Sigmoid colon (tissue), 7 donors: ENCODE data around the gene GATA2. TPM values are rescaled to one million over a fixed set of nuclear protein-coding genes. Genes with fewer than 3 reads are reported as not detected.

ENCODE experiments used
- DNase-seq: peaks from one replicate; pipeline ENCODE4 v3.0.0-alpha.2; 2019
- H3K27ac ChIP-seq, 4 donors: fragments of 200-600 bp; sonication (generic); one replicate each; pipeline ENCODE4 v1.5.1; 2016 to 2019; ENCODE audit warnings: mild to moderate bottlenecking in 1 of 4
- H3K27me3 ChIP-seq, 3 donors: fragments of 200-600 bp; sonication (generic); one replicate each; pipeline ENCODE4 v1.5.1; 2019; ENCODE audit warnings: mild to moderate bottlenecking in 1 of 3
- H3K36me3 ChIP-seq, 4 donors: fragments of 200-600 bp; sonication (generic); one replicate each; pipeline ENCODE4 v1.5.1; 2016 to 2019
- H3K4me1 ChIP-seq, 4 donors: fragments of 200-600 bp; sonication (generic); one replicate each; pipeline ENCODE4 v1.5.1; 2017 to 2019
- H3K4me3 ChIP-seq, 4 donors: fragments of 200-600 bp; sonication (generic); one replicate each; pipeline ENCODE4 v1.5.1; 2017 to 2019; ENCODE audit warnings: mild to moderate bottlenecking in 2 of 4, moderate library complexity in 1 of 4
- H3K9me3 ChIP-seq, 4 donors: fragments of 200-600 bp in 3 of 4; sonication (generic) in 3 of 4; one replicate each; pipeline versions ENCODE4 v1.5.1 to v1.6.1; 2013 to 2019
- EP300 ChIP-seq, 4 donors: sonication (generic); formaldehyde crosslinking; IDR thresholded peaks; one replicate each; pipeline ENCODE4 v1.6.1; 2017; ENCODE audit warnings: antibody characterized with exemption in 4 of 4
- POLR2A ChIP-seq, 2 donors: fragments of 450-650 bp; IDR thresholded peaks; one replicate each; pipeline ENCODE4 v1.6.1; 2016; ENCODE audit warnings: antibody characterized with exemption in 2 of 2, mild to moderate bottlenecking in 2 of 2, moderate library complexity in 2 of 2
- POLR2AphosphoS5 ChIP-seq, 4 donors: sonication (generic); formaldehyde crosslinking; IDR thresholded peaks; one replicate each; pipeline ENCODE4 v1.6.1; 2017; ENCODE audit warnings: antibody characterized with exemption in 4 of 4
- WGBS, 2 donors: extraction: QIAGEN DNeasy Blood & Tissue Kit; methylation state at CpG; one replicate each; pipeline ENCODE4 v1.1.7; 2013; 5-methylcytosine and 5-hydroxymethylcytosine counted together
- intact Hi-C: fragments of 100-400 bp; cut with DNase I; formaldehyde crosslinking; loops from one replicate; pipeline ENCODE4 v1.15.1; 2023
- polyA plus RNA-seq, 3 donors: library from polyadenylated mRNA; stranded (reverse); fragments of 200-250 nt; gene quantifications; one replicate each; pipeline ENCODE4 v1.2.3, GENCODE V29; 2013
- total RNA-seq, 4 donors: library from RNA; depleted of rRNA; stranded (reverse); fragments of >200 nt; gene quantifications; one replicate each; pipeline ENCODE4 v1.1.0, GENCODE V29; 2016
- TF ChIP-seq, protein P1 (sequence below), 4 experiments: fragments of 450-650 bp in 3 of 4; fragments of 200-600 bp in 1 of 4; IDR thresholded peaks; one replicate each; pipeline ENCODE4 v1.5.1; 2016 to 2019; ENCODE audit warnings: antibody characterized with exemption in 4 of 4, mild to moderate bottlenecking in 3 of 4, moderate library complexity in 2 of 4
- donor health status: healthy with polysubstance abuse.
- donor health status: Bipolar disorder and iron deficiency.
- donor health status: healthy.

GATA2 gene
- total and polyA plus RNA-seq, 7 donors: 0.46 to 6.6 (median 3.5) TPM

DNA sequence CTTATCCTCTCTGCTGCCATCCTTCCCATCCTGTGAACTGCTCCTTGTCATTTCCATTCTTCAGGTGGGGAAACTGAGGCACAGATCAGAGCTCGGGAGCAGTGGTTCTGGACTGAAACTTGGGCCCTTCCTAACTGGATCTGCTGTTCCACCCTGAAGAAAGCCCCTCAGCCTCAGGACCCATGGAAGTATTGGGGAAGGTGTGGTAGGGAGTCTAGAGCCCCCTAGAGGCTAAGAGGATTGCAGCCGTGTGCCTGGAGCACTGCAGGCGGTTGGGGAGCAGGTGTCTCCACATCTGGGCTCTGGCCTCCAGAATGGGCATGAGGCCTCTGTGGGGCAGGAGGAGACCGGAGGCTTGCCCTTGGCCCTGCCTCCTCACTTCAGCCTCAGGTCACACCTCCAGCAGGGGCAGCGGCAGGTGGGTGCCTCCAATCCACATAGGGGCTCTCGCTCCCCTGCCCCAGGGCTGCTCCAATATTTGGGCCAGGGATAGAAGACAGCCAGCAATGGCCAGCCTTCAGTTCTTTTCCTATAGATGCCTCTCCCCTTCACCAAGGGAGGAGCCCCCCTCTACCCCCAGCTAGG is 54.4 kb downstream of the GATA2 start:
- DNase-seq: no peak
- H3K4me1 ChIP-seq: no peaks in the 10 kb centered on the region
- no peak overlapping the region for H3K4me3 ChIP-seq
- peaks cover 0 to 27% (median 12%) of the 10 kb centered on the region in 3 donors for H3K27me3 ChIP-seq
- WGBS, 2 donors: 52 to 74% methylated on average over 6 of the region's 6 CpGs
- H3K36me3 ChIP-seq: no peaks in the 10 kb centered on the region
- no peak for TF ChIP-seq EP300 (IDR thresholded peaks at IDR 0.05)
- intact Hi-C loops: no loop called here
- no peaks in the 10 kb centered on the region for H3K9me3 ChIP-seq
- no peak overlapping the region for H3K27ac ChIP-seq

DNA sequence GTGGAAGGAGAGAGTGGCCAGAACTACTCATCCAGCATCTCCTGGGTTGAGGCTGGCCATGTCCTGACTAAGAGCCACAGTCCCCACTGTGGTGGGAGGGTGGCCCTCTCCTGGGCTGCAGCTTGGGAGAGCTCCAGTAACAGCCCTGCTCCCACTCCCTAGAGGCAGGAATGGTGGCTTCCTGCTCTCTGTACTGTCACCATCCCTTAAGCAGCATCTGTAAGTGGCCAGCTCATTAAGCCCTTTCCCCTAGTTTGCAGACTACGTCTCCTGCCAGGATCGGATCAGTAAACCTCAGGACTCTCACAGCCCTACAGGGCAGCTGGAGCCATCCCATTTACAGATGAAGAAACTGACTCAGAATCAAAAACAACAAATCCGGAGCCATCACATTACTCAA is 56.8 kb downstream of the GATA2 start:
- WGBS, 2 donors: 86 to 91% methylated on average over 3 of the region's 3 CpGs
- Histone ChIP-seq H3K9me3 (no peaks in the 10 kb centered on the region), H3K36me3 (no peaks in the 10 kb centered on the region), H3K4me3 (no peak overlapping the region), H3K27me3 (peaks cover 13 to 50% (median 35%) of the 10 kb centered on the region in 3 donors), H3K27ac (no peak overlapping the region), H3K4me1 (peaks cover 0 to 14% (median 12%) of the 10 kb centered on the region in 4 donors)
- DNase-seq: no peak
- intact Hi-C loops: no loop called here
- TF ChIP-seq EP300 (IDR thresholded peaks at IDR 0.05) (no peak), POLR2AphosphoS5 (IDR thresholded peaks at IDR 0.05) (no peak), POLR2A (IDR thresholded peaks at IDR 0.05) (no peak)
- TF ChIP-seq, protein P1, sequence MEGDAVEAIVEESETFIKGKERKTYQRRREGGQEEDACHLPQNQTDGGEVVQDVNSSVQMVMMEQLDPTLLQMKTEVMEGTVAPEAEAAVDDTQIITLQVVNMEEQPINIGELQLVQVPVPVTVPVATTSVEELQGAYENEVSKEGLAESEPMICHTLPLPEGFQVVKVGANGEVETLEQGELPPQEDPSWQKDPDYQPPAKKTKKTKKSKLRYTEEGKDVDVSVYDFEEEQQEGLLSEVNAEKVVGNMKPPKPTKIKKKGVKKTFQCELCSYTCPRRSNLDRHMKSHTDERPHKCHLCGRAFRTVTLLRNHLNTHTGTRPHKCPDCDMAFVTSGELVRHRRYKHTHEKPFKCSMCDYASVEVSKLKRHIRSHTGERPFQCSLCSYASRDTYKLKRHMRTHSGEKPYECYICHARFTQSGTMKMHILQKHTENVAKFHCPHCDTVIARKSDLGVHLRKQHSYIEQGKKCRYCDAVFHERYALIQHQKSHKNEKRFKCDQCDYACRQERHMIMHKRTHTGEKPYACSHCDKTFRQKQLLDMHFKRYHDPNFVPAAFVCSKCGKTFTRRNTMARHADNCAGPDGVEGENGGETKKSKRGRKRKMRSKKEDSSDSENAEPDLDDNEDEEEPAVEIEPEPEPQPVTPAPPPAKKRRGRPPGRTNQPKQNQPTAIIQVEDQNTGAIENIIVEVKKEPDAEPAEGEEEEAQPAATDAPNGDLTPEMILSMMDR (IDR thresholded peaks at IDR 0.05): no peak

DNA sequence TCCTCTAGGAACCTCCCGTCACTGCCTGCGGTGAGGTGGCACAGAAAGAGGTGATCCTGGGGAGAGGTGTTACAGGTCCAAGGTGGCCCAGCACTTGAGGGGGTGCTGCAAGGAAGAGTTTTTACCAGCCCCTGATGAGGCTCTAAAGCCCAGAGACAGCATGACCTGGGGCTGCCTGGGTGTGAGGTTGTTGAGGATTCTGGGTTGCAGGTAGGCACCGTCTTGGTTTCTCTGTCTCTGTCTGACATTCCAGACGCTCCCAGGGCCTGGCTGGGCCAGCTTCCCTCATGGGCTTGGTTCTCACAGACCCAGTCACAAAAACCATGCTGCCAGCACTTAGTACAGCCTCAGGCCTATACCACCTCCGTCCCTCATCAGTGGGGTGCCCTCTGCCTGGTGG is 57.4 kb downstream of the GATA2 start:
- Histone ChIP-seq H3K4me3 (no peak overlapping the region), H3K9me3 (no peaks in the 10 kb centered on the region), H3K4me1 (peaks cover 0 to 14% (median 12%) of the 10 kb centered on the region in 4 donors), H3K36me3 (no peaks in the 10 kb centered on the region), H3K27ac (no peak overlapping the region), H3K27me3 (peaks cover 13 to 55% (median 42%) of the 10 kb centered on the region in 3 donors)
- WGBS, 2 donors: 85 to 87% methylated on average over 5 of the region's 5 CpGs
- no peak for DNase-seq
- TF ChIP-seq POLR2AphosphoS5 (IDR thresholded peaks at IDR 0.05): no peak
- TF ChIP-seq, protein P1 (IDR thresholded peaks at IDR 0.05): no peak
- no peak for TF ChIP-seq POLR2A (IDR thresholded peaks at IDR 0.05)
- no peak for TF ChIP-seq EP300 (IDR thresholded peaks at IDR 0.05)
- intact Hi-C loops: no loop called here

DNA sequence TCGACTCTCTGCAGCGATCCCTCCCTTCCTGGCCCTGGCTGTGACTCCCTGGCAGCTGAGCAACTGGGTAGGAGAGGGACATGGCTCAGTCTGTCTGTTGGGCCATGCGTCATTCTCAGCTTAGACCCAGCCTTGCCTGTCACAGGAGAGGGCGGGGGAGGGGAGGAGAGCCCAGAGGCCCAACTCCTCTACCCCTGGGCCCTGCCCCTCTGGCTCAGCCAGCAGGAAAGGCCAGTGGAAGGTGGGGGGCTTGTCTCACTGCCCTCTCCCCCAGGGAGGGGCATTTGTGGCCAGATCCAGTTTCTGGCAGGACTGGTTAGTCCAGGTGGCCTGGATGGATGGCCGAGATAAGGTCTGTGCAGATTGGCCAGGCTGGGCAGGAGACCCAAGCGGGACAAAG is 57.9 kb downstream of the GATA2 start:
- H3K9me3 ChIP-seq: no peaks in the 10 kb centered on the region
- intact Hi-C loops: no loop called here
- DNase-seq: no peak
- H3K27ac ChIP-seq: no peak overlapping the region
- no peaks in the 10 kb centered on the region for H3K36me3 ChIP-seq
- TF ChIP-seq POLR2AphosphoS5 (IDR thresholded peaks at IDR 0.05): no peak
- no peak for TF ChIP-seq EP300 (IDR thresholded peaks at IDR 0.05)
- TF ChIP-seq, protein P1 (IDR thresholded peaks at IDR 0.05): no peak
- TF ChIP-seq POLR2A (IDR thresholded peaks at IDR 0.05): no peak
- no peak overlapping the region for H3K4me3 ChIP-seq
- H3K27me3 ChIP-seq: peaks cover 13 to 58% (median 43%) of the 10 kb centered on the region in 3 donors
- WGBS, 2 donors: 71 to 90% methylated on average over 6 of the region's 6 CpGs
- H3K4me1 ChIP-seq: peaks cover 0 to 14% (median 12%) of the 10 kb centered on the region in 4 donors

DNA sequence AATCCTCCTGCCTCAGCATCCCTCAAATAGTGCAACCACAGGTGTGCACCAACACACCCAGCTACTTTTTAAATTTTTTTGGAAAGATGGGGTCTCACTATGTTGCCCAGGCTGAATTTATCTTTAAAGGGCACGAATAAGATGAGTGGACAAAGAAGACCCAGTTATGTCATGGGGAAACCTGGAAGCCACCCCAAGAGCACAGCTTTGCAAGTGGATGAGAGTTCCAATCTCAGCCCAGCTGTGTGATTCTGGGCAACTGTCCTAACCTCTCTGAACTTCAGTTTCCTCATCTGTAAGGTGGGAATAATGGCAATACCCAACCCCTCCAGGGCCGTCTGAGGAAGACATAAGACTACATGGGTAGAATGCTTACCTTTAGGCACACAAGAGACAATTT is 58.5 kb downstream of the GATA2 start:
- 88 to 90% methylated on average over 2 of the region's 2 CpGs for WGBS, 2 donors
- H3K9me3 ChIP-seq: no peaks in the 10 kb centered on the region
- no peak overlapping the region for H3K27ac ChIP-seq
- DNase-seq: no peak
- H3K36me3 ChIP-seq: no peaks in the 10 kb centered on the region
- peaks cover 0 to 14% (median 12%) of the 10 kb centered on the region in 4 donors for H3K4me1 ChIP-seq
- intact Hi-C loops: no loop called here
- TF ChIP-seq POLR2A (IDR thresholded peaks at IDR 0.05): no peak
- TF ChIP-seq POLR2AphosphoS5 (IDR thresholded peaks at IDR 0.05): no peak
- no peak for TF ChIP-seq EP300 (IDR thresholded peaks at IDR 0.05)
- TF ChIP-seq, protein P1 (IDR thresholded peaks at IDR 0.05): no peak
- no peak overlapping the region for H3K4me3 ChIP-seq
- peaks cover 13 to 60% (median 46%) of the 10 kb centered on the region in 3 donors for H3K27me3 ChIP-seq
